Measurements from ENCODE around the gene SDK1. TPM values are rescaled to one million over a fixed set of nuclear protein-coding genes. Genes with fewer than 3 reads are reported as not detected.
"Not testable (repeated sequence)": the region's sequence is repeated elsewhere in the genome, so short reads cannot be mapped to it uniquely, and the experiment has no call there.

SDK1 gene
- total RNA-seq, 1 experiment from 2014 or later = 1.8 TPM

- DNase-seq (ENCODE audit: low spot score) = no peak
These were observed 917.4 kb downstream of the SDK1 start for GRCh38 chr7:4218481-4218880.

GRCh38 chr7:4220011-4220410, 919.0 kb downstream of the SDK1 start:
- no peak for DNase-seq (ENCODE audit: low spot score)

GRCh38 chr7:4221043-4221442, 920.0 kb downstream of the SDK1 start:
- no peak for DNase-seq (ENCODE audit: low spot score)

GRCh38 chr7:4222676-4223075, 921.6 kb downstream of the SDK1 start:
- DNase-seq (ENCODE audit: low spot score) = no peak

DNA sequence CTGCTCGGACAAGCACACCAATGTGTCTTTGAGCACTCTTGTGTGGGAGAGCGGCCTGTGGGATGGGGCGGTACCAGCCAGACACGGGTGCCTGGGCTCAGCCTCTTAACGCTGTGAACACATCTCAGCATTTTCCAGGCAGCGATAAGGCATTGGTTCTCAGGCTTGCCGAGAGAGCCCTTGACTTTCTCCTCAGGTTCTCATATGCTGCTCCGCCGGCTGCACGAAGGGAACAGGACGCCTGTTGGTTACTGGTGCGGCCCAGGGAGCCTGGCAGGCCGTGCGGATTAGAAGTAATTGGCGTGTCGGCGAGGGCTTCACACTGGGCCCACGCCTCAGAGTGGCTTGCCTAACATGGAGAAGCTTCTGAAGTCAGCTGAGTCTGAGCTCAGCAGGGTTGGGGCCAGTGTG, 924.3 kb downstream of the SDK1 start:
- no peak for DNase-seq (ENCODE audit: low spot score)

- DNase-seq (ENCODE audit: low spot score) = no peak
These were observed 925.0 kb downstream of the SDK1 start for GRCh38 chr7:4225881-4226523.

GRCh38 chr7:4226524-4226882, 925.5 kb downstream of the SDK1 start:
- no peak for DNase-seq (ENCODE audit: low spot score)

- DNase-seq (ENCODE audit: low spot score) = no peak
These were observed 926.3 kb downstream of the SDK1 start for GRCh38 chr7:4227105-4228010.

GRCh38 chr7:4230352-4230751, 929.3 kb downstream of the SDK1 start:
- no peak for DNase-seq (ENCODE audit: low spot score)

DNA sequence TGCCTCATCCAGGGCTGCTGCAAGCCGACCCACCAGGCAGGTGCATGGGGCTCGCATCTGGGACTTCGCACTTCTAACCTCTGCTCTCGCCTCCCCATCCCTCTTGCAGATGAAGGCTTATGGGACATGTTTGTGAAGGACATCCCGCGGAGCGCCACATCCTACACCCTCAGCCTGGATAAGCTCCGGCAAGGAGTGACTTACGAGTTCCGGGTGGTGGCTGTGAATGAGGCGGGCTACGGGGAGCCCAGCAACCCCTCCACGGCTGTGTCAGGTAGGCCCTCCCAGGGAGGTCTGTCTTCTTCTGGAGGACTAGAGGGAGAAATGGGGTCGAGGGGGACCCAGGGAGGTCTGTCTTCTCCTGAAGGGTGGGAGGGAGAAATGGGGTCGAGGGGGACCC, 932.1 kb downstream of the SDK1 start:
- DNase-seq (ENCODE audit: low spot score) = no peak

DNA sequence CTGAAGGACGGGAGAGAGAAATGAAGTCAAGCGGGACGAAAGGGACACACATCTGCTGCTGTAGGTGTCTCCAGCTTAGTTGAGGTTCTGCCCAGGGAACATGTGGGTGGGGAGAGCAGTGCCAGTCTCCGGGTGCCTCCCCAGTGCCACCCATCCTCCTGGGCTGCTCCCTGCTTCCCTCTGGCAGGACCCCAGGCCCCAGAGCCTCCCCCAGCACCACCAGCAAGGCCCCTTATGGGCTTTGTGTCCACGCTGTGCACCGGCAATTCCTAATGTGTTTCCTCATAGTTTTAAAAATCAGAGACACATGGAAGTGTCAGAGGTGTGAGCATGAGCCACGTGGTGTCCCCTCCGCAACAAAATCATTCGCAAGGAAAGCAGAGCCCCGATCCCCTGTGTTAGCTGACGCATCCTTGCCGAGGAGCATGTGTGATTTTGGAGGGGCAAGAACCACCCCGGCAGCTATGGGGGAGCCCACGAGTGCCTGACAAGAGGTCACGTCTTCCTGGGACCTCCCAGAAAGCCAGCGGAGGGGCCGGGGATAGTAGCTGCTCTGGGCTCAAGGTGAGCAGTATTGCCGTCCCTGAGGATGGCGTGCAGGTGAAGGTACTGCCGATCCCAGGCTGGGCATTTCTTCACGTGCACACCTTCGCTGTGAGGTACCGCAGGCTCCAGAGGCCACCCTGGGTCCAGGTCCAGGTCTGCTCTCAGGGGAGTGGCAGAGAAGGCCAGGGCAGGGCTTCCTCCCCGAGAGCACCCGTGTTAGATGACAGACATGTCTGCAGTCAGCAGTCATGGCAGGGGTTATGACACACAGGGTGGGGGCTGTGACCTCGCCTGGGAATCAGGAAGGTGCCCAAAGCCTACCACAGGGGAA, 932.8 kb downstream of the SDK1 start:
- no peak for DNase-seq (ENCODE audit: low spot score)

DNA sequence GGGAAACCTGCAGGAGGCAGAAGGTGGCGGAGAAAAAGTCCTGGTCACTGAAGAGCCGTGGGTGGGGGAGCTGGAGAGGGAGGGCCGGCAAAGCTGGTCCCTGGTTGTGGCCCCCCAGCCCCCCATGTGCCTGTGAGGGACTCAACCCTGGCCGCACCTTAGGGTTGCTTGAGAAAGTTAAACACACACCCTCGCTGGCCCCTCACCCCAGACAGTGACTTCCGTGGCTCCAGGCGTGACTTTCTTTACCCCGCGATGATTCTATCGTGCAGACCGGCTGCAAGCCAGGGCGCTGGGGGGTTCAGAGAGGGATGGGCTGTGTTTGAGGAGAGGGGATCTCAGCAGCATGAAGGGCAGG, 933.4 kb downstream of the SDK1 start:
- DNase-seq (ENCODE audit: low spot score) = no peak

- DNase-seq (ENCODE audit: low spot score) = no peak
These were observed 933.8 kb downstream of the SDK1 start for GRCh38 chr7:4234886-4235285.

DNA sequence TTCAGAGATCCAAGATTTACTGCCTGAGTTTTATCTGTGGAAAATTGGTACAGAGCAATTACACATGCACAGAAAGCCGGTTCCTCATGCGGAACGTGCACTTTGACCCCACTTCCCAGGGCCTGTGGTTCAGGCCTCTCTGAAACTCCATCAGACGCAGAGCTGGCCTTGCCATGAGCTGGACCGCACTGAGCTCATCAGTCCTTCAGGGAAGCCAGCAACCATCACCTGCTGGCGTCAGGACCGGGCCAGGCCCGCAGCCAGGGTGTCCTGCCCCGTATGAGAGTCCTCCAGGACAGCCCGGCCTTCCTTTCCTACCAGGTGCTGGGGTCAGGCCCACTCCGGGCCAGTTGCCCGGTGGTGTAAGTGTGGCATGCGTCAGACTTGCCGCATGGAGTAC, 934.5 kb downstream of the SDK1 start:
- no peak for DNase-seq (ENCODE audit: low spot score)

- no peak for DNase-seq (ENCODE audit: low spot score)
These were observed 935.3 kb downstream of the SDK1 start for GRCh38 chr7:4236389-4236788.

- not testable (repeated sequence) for DNase-seq (ENCODE audit: low spot score)
These were observed 935.8 kb downstream of the SDK1 start for GRCh38 chr7:4236873-4237272.

- peak; percentile 49 for DNase-seq (ENCODE audit: low spot score)
These were observed 936.5 kb downstream of the SDK1 start for GRCh38 chr7:4237296-4238235.

DNA sequence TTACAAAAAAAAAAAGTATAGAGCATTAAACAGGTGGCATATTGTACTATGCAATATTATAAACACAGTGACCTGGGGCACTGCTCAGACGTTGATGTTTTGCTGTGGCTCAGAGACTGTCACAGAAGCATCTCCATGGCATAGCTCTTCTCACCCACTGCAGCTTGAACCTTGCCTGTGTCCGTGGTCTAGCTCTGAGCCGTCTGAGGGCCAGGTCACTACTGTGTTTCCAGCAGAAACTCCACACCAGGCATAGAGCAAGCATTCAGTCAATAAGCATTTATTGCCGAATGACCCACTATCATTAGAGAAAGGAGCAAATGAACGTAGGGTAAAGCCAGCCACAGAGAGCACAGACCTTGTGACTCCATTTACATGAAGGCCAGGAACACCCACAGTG, 937.8 kb downstream of the SDK1 start:
- DNase-seq (ENCODE audit: low spot score) = no peak

GRCh38 chr7:4240042-4240441, 939.0 kb downstream of the SDK1 start:
- DNase-seq (ENCODE audit: low spot score) = no peak

DNA sequence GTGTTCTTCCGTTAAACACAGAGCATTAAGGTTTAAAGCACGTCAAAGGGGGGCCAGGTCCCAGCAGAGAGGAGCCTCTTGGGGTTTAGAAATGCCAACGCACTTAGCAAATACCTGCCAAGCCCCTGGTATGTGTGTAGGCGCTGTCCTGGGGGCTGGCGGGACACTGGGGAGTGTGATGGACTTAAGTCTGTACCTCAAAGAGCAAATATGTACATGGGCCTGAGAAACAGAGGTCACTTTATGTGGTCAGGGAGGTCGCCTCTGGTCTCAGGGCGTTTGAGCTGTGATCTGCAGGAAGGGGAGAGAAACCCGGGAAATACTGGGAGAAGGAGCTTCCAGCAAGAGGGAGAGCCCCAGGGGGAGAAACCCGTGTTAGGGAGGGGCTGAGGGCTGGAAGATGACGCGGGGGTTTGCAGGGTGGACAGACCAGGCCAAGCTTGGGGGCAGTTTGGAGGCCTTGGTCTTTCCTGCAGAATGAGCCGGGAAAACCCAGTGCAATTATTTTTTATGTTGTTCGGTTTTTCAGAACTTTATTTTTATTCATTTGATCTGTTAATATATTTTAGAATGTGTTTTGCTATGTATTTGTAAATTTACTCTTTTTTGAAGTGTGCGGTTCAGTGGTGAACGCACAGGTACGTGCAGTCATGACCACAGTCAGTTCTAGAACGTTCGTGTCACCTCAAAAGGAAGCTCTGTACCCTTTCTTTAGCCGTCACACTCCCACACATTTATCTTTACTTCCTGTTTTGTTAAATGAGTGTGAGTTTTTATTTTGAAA, 939.7 kb downstream of the SDK1 start:
- DNase-seq (ENCODE audit: low spot score) = no peak

GRCh38 chr7:4241304-4241612, 940.2 kb downstream of the SDK1 start:
- DNase-seq (ENCODE audit: low spot score) = no peak
